Renal cortical epithelial cell (primary cell): Measurements from ENCODE around the gene STAT5A. TPM values are rescaled to one million over a fixed set of nuclear protein-coding genes. Genes with fewer than 3 reads are reported as not detected.
"Not testable (repeated sequence)": the region's sequence is repeated elsewhere in the genome, so short reads cannot be mapped to it uniquely, and the experiment has no call there.

Source experiments
- DNase-seq: peaks from one replicate; pipeline ENCODE4 v3.0.0-alpha.2; 2011; ENCODE audit warnings: low read depth
- total RNA-seq: library from RNA; depleted of rRNA; stranded (reverse); fragments of >200 nt; gene quantifications from 2 replicates; pipeline ENCODE4 v1.2.3, GENCODE V29; 2014

STAT5A gene
- total RNA-seq, 1 donor from 2014 or later = 12.2 TPM

- DNase-seq = no peak
These were observed 2.8 kb upstream of the STAT5A start for GRCh38 chr17:42285346-42286050.

- no peak for DNase-seq
These were observed 1.7 kb upstream of the STAT5A start for GRCh38 chr17:42286411-42287221.

- peak; percentile 25 for DNase-seq
These were observed 857 bp upstream of the STAT5A start for GRCh38 chr17:42287305-42287976.

GRCh38 chr17:42288803-42289610 lies 709 bp downstream of the STAT5A start:
- no peak for DNase-seq

GRCh38 chr17:42289611-42290181 lies 1.4 kb downstream of the STAT5A start:
- DNase-seq = no peak

- DNase-seq = no peak
These were observed 2.3 kb downstream of the STAT5A start for GRCh38 chr17:42290577-42290976.

GRCh38 chr17:42291129-42291528 lies 2.8 kb downstream of the STAT5A start:
- DNase-seq = no peak

- peak; percentile 48 for DNase-seq
These were observed 6.4 kb downstream of the STAT5A start for GRCh38 chr17:42294469-42295398.

- DNase-seq = no peak
These were observed 7.7 kb downstream of the STAT5A start for GRCh38 chr17:42296012-42296411.

- DNase-seq = not testable (repeated sequence)
These were observed 9.5 kb downstream of the STAT5A start for GRCh38 chr17:42297775-42298174.

GRCh38 chr17:42299361-42299760 lies 11.1 kb downstream of the STAT5A start:
- DNase-seq = not testable (repeated sequence)

- DNase-seq = not testable (repeated sequence)
These were observed 11.6 kb downstream of the STAT5A start for GRCh38 chr17:42299913-42300312.

- no peak for DNase-seq
These were observed 12.7 kb downstream of the STAT5A start for GRCh38 chr17:42301022-42301421.

GRCh38 chr17:42303694-42304093 lies 15.4 kb downstream of the STAT5A start:
- no peak for DNase-seq

GRCh38 chr17:42304187-42305030 lies 16.1 kb downstream of the STAT5A start:
- DNase-seq = no peak

GRCh38 chr17:42305031-42305330 lies 16.7 kb downstream of the STAT5A start:
- not testable (repeated sequence) for DNase-seq

- DNase-seq = no peak
These were observed 17.5 kb downstream of the STAT5A start for GRCh38 chr17:42305543-42306384.

GRCh38 chr17:42306385-42306667 lies 18.0 kb downstream of the STAT5A start:
- DNase-seq = no peak
